ENCODE measurements around the gene HECW1.

The HECW1 gene

DNA sequence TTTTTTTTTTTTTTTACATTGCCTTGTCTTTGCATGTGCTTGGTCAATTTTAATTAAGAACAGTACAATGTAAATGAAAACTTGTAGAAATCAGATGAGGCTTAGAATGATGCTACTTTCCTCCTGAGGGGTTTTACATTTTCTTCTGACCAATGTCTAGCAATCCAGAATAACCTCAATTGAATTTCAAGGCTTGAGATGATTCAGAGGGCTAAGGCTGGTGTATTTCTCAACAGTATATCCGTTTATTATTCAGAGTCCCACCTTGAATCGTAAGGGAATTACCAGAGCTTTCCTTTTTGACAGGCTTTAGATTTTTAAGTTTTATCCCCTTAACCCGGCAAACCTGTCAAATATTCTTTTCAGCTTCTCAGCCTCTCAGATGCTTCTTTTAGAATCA, 239.2 kb downstream of the HECW1 start:
- TF ChIP-seq, protein P1, sequence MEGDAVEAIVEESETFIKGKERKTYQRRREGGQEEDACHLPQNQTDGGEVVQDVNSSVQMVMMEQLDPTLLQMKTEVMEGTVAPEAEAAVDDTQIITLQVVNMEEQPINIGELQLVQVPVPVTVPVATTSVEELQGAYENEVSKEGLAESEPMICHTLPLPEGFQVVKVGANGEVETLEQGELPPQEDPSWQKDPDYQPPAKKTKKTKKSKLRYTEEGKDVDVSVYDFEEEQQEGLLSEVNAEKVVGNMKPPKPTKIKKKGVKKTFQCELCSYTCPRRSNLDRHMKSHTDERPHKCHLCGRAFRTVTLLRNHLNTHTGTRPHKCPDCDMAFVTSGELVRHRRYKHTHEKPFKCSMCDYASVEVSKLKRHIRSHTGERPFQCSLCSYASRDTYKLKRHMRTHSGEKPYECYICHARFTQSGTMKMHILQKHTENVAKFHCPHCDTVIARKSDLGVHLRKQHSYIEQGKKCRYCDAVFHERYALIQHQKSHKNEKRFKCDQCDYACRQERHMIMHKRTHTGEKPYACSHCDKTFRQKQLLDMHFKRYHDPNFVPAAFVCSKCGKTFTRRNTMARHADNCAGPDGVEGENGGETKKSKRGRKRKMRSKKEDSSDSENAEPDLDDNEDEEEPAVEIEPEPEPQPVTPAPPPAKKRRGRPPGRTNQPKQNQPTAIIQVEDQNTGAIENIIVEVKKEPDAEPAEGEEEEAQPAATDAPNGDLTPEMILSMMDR (conservative IDR thresholded peaks at IDR 0.05): no peak
- H3K27ac ChIP-seq: no peak overlapping the region

GRCh38 chr7:43353902-43354301, 241.5 kb downstream of the HECW1 start:
- TF ChIP-seq, protein P1 (conservative IDR thresholded peaks at IDR 0.05): 0 out of 2 replicates have a peak, but pooled peaks have one; percentile 6
- H3K27ac ChIP-seq: no peak overlapping the region

DNA sequence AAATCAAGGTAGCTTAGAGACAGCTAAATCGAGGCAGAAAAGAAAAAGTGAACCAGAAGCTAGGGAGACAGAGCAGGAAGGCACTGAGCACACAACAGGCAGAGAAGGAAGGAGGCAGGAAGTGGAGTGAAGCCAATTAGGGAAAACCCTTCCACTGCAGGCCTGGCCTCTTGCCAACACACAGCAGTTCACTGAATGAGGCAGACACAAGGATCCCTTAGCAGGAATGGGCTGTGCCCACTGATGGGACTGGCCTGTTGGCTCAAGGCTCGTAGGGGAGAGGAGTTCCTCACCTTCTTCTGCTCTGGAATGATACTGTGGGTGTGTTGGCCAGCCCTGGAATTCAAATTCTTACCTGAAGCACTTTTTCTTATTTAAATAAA, 250.2 kb downstream of the HECW1 start:
- H3K27ac ChIP-seq: peak overlapping the region; percentile 33
- TF ChIP-seq, protein P1 (conservative IDR thresholded peaks at IDR 0.05): no peak

DNA sequence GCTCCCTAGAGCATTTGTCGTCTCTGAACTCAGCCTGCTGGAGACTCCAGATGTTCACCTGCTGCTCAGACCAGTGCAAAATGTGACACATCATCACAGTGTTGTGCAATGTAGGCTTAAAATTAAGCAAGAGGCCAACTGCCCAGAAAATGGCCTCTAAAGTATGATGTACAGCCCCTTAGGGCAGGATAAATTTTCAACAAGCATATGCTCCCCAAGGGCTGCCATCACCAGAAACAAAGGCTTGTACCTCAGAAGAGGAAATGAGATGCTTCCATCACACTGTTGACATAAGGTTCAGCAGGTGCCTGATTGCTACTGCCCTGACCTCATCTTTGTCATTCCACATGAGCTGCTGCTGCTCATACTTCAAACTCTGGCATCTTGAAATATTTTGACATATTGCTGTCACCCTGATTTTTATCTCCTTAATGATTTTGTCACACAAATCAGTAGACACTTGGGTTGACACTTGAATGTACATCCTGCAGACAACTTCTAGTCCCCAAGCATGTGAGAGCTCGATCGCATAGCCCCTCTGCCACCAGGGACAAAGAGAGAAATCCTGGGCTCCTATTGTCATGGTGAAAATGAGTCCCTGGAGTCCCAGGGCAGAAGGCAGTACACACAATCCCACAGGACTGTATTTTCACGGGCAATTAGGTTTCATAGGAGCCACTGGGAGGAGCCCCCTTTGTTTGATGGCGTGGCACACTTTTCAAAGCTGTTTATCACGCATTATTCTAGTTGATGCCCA, 250.8 kb downstream of the HECW1 start:
- TF ChIP-seq, protein P1 (conservative IDR thresholded peaks at IDR 0.05): no peak
- H3K27ac ChIP-seq: peak overlapping the region; percentile 33

DNA sequence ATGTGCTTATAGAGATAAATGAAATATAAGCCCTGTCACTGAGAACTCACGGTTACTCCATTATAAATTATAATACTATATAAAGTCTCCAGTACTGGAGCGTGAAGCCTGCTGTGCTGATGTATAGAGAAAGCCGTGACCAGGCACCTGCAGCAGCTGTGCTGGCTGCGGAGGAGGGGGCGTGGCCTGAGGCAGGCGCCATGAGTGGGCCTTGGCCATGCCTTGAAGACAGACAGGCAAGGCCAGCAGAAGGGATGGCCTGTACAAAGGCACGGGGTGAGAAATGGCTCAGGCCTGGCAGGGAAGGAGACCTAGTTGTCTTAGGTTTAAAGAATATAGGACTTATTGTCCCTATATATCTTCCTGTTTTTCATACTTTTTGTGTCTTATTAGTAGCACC, 251.9 kb downstream of the HECW1 start:
- no peak overlapping the region for H3K27ac ChIP-seq
- TF ChIP-seq, protein P1 (conservative IDR thresholded peaks at IDR 0.05): no peak

DNA sequence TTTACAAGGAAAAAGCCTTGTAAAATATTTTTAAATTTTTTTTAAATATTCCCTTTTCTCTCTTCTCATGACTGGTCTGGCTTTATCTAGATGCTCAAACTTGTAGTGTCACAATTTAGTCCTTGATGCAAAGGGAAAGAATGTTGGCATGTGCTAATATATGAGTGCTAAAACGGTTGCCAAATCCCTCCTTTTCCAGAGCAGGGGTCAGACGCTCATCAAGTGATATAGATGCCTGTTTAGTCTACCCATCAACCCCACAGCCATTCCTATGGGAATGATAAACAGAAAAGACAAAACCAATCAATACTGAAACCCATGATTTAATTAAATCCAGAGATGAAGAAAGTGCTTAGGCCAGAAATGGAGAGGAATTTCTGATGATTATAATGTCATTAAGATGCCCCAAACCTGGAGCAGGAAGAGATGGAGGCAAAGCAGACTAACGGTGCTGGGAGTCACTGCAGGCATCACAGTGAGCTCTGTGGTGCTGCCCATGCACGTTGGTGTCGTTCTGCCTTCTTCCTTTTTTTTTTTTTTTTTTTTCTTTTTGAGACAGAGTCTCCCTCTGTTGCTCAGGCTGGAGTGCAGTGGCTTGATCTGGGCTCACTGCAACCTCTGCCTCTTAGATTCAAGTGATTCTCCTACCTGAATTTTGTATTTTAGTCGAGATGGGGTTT, 260.4 kb downstream of the HECW1 start:
- TF ChIP-seq, protein P1 (conservative IDR thresholded peaks at IDR 0.05): no peak
- no peak overlapping the region for H3K27ac ChIP-seq

DNA sequence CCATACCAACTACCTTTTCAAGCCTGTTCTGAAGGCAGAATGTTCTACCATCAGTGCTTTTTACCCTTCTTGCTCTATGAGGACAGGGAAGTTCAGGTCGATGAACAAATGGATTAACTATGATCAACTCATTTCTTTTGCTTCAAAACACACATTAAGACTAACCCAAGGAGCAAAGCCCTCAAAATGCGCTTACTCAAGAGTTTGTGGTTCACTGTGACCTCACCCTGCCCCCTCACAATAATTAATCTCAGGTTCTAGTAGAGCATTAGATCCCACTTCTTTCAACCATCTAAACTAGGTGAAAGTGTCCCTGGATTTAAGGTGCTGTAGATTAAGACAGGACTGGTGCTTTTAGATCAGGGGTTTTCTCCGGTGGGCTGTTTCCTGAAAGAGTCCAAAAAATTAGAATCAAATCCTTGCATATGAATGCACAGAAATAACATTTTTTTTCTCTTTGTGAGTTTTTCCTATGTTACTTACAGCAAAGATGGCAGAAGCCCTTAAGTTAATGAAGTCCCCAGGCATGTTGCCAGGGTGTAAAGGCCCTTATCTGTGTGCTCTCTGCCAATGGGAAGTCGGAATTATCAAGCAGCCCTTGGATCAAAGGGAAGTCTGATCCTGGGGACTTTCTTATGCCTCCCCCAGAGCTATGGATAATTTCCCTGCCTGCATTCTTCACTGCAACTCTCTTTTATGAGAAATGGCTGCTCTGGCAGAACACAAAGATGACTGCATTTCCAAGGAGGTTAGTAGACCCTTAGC, 264.9 kb downstream of the HECW1 start:
- TF ChIP-seq, protein P1 (conservative IDR thresholded peaks at IDR 0.05): no peak
- H3K27ac ChIP-seq: no peak overlapping the region

All from VCaP (cell line).